Measurements from ENCODE around the gene MAP2K1. TPM values are rescaled to one million over a fixed set of nuclear protein-coding genes. Genes with fewer than 3 reads are reported as not detected.

MAP2K1 gene
- total and polyA plus RNA-seq, 9 of the 15 experiments (the other 6 are each of a cell fraction or from before 2014, with no cell fraction given) = 7.5 to 58.3 (median 30.0) TPM

DNA sequence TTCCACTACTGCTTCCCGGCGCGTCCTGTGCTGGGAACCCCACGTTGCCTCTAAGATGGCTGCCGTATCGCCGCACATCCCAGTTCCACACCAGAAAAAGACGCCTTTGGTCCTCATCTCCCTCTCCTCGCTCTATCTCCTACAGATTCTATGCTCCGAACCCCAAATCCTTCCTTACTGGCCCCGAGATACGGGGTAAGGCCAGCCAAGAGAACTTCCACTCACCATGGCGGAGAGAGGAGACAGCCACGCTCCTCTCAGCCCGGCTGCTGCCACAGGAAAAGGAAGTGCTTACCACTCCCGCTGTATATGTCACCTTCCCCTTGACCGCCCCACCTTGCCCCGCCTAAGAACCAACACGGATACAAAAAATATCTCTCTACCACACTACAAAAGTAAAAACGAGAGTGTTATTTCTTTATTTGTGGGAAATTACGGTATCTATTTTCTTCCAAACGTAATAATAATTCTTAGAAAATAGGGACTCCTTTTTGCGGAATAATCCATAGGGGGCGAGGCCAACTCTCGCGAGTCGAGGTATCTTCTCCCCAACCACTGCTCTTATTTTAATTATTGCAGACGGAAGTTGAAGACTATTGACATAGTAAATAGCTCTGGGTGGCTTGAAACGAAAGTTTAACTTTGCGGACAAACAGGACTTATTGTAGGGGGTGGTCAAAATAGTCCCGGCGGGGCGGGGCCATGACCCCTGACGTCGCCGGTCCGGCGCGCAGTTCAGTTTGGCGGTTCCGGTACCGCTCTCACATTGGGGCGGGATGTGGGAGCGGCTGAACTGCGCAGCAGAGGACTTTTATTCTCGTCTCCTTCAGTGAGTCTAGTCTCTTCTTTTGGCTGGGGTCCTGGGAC, 118.1 kb downstream of the MAP2K1 start, which contains the start of the genes RPL4 and ZWILCH (continued):
- TF ChIP-seq, protein P1, sequence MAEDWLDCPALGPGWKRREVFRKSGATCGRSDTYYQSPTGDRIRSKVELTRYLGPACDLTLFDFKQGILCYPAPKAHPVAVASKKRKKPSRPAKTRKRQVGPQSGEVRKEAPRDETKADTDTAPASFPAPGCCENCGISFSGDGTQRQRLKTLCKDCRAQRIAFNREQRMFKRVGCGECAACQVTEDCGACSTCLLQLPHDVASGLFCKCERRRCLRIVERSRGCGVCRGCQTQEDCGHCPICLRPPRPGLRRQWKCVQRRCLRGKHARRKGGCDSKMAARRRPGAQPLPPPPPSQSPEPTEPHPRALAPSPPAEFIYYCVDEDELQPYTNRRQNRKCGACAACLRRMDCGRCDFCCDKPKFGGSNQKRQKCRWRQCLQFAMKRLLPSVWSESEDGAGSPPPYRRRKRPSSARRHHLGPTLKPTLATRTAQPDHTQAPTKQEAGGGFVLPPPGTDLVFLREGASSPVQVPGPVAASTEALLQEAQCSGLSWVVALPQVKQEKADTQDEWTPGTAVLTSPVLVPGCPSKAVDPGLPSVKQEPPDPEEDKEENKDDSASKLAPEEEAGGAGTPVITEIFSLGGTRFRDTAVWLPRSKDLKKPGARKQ (CRISPR knock-in tag; IDR thresholded peaks at IDR 0.05) = no peak
- no peak for TF ChIP-seq EWSR1 (IDR thresholded peaks at IDR 0.05; ENCODE audit: borderline replicate concordance, low read depth, partially characterized antibody)
- no peak for TF ChIP-seq FOXJ3 (CRISPR knock-in tag; IDR thresholded peaks at IDR 0.05)
- TF ChIP-seq, protein P2, sequence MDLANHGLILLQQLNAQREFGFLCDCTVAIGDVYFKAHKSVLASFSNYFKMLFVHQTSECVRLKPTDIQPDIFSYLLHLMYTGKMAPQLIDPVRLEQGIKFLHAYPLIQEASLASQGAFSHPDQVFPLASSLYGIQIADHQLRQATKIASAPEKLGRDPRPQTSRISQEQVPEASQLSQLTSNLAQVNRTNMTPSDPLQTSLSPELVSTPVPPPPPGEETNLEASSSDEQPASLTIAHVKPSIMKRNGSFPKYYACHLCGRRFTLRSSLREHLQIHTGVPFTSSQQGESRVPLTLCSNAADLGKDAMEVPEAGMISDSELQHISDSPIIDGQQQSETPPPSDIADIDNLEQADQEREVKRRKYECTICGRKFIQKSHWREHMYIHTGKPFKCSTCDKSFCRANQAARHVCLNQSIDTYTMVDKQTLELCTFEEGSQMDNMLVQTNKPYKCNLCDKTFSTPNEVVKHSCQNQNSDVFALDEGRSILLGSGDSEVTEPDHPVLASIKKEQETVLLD (IDR thresholded peaks at IDR 0.05) = no peak
- TF ChIP-seq ZNF41 (CRISPR knock-in tag; conservative IDR thresholded peaks at IDR 0.05) = no peak
- no peak for TF ChIP-seq SIRT6 (IDR thresholded peaks at IDR 0.05; ENCODE audit: low read depth, low read length)
- no peak for TF ChIP-seq TCF3 (CRISPR knock-in tag; IDR thresholded peaks at IDR 0.05)
- no peak for TF ChIP-seq RUNX1 (IDR thresholded peaks at IDR 0.05; ENCODE audit: low read depth)
- TF ChIP-seq, protein P3, sequence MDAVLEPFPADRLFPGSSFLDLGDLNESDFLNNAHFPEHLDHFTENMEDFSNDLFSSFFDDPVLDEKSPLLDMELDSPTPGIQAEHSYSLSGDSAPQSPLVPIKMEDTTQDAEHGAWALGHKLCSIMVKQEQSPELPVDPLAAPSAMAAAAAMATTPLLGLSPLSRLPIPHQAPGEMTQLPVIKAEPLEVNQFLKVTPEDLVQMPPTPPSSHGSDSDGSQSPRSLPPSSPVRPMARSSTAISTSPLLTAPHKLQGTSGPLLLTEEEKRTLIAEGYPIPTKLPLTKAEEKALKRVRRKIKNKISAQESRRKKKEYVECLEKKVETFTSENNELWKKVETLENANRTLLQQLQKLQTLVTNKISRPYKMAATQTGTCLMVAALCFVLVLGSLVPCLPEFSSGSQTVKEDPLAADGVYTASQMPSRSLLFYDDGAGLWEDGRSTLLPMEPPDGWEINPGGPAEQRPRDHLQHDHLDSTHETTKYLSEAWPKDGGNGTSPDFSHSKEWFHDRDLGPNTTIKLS (IDR thresholded peaks at IDR 0.05; ENCODE audit: borderline replicate concordance, low read depth) = peak; percentile 83; the same call in 1 of the 2 replicates
- TF ChIP-seq MYBL2 (IDR thresholded peaks at IDR 0.05; ENCODE audit: low read depth) = no peak; the same call in 1 of the 2 replicates
- no peak for TF ChIP-seq MYBL2 (CRISPR knock-in tag; IDR thresholded peaks at IDR 0.05; ENCODE audit: borderline replicate concordance)
- TF ChIP-seq ATF1 (CRISPR knock-in tag; IDR thresholded peaks at IDR 0.05) = no peak
- TF ChIP-seq ATF1 (tag; IDR thresholded peaks at IDR 0.05) = peak; percentile 97
- no peak for TF ChIP-seq SMC3 (conservative IDR thresholded peaks at IDR 0.05; ENCODE audit: insufficient read depth, low read depth, low read length)
- no peak for TF ChIP-seq BHLHE40 (IDR thresholded peaks at IDR 0.05; ENCODE audit: low read length)
- peak; percentile 83 for TF ChIP-seq HLTF (IDR thresholded peaks at IDR 0.05)
- no peak for TF ChIP-seq IFI16 (CRISPR knock-in tag; IDR thresholded peaks at IDR 0.05)
- TF ChIP-seq ZNF699 (CRISPR knock-in tag; IDR thresholded peaks at IDR 0.05; ENCODE audit: insufficient replicate concordance) = no peak
- TF ChIP-seq FOXM1 (IDR thresholded peaks at IDR 0.05; ENCODE audit: low read depth) = peak; percentile 75; the same call in 1 of the 2 replicates
- TF ChIP-seq FOXM1 (CRISPR knock-in tag; IDR thresholded peaks at IDR 0.05; ENCODE audit: low read depth) = no peak
- TF ChIP-seq HSF4 (CRISPR knock-in tag; IDR thresholded peaks at IDR 0.05; ENCODE audit: borderline replicate concordance) = no peak
- TF ChIP-seq CBX1 (IDR thresholded peaks at IDR 0.05; ENCODE audit: low read depth) = peak; percentile 73; the same call in 1 of the 2 replicates
- no peak for TF ChIP-seq SRSF3 (IDR thresholded peaks at IDR 0.05; ENCODE audit: insufficient read depth, low read length)
- TF ChIP-seq ZNF79 (CRISPR knock-in tag; IDR thresholded peaks at IDR 0.05; ENCODE audit: low read depth) = no peak
